Calu3 (cell line): ENCODE data around the gene CASP9. TPM values are rescaled to one million over a fixed set of nuclear protein-coding genes. Genes with fewer than 3 reads are reported as not detected.
"Not testable (repeated sequence)": the region's sequence is repeated elsewhere in the genome, so short reads cannot be mapped to it uniquely, and the experiment has no call there.

ENCODE experiments used
- BruUV-seq: library from RNA; stranded (reverse); fragments of 400-500 nt; replicated peaks from 2 replicates; lab custom pipeline; 2021; lab: Mats Ljungman, UMichigan
- CTCF ChIA-PET: fragments of 300-600 bp; sonication (Branson Sonifier 250); formaldehyde crosslinking; loops from one replicate; lab custom pipeline; 2022; ENCODE audit warnings: antibody characterized with exemption; lab: Charles Lee
- DNase-seq: peaks from one replicate; pipeline ENCODE4 v3.0.0; 2022
- H3K27ac Mint-ChIP-seq: one replicate; pipeline ENCODE4 v1.8.0; 2022; ENCODE audit warnings: mixed read lengths; ENCODE audit not compliant: unreplicated experiment
- H3K27me3 Mint-ChIP-seq: one replicate; pipeline ENCODE4 v1.8.0; 2022; ENCODE audit warnings: mixed read lengths; ENCODE audit not compliant: unreplicated experiment
- H3K36me3 Mint-ChIP-seq: one replicate; pipeline ENCODE4 v1.8.0; 2022; ENCODE audit warnings: mild to moderate bottlenecking, moderate library complexity, mixed read lengths; ENCODE audit not compliant: insufficient read depth, unreplicated experiment
- H3K4me1 Mint-ChIP-seq: one replicate; pipeline ENCODE4 v1.8.0; 2022; ENCODE audit warnings: mild to moderate bottlenecking, low read depth, mixed read lengths; ENCODE audit not compliant: unreplicated experiment
- H3K4me3 Mint-ChIP-seq: one replicate; pipeline ENCODE4 v1.8.0; 2022; ENCODE audit warnings: mild to moderate bottlenecking, low read depth, moderate library complexity, mixed read lengths; ENCODE audit not compliant: unreplicated experiment
- H3K9me3 Mint-ChIP-seq: one replicate; pipeline ENCODE4 v1.8.0; 2022; ENCODE audit warnings: low read depth, mixed read lengths; ENCODE audit not compliant: unreplicated experiment
- intact Hi-C: fragments of 100-400 bp; cut with micrococcal nuclease; formaldehyde crosslinking; loops from one replicate; pipeline ENCODE4 v1.10.0; 2022; ENCODE audit not compliant: unreplicated experiment
- total RNA-seq: library from RNA; stranded (reverse); gene quantifications from 2 replicates; pipeline ENCODE4 v1.2.3, GENCODE V29; 2022
- TF ChIP-seq, protein P1 (sequence below): fragments of 200-600 bp; IDR thresholded peaks from one replicate; pipeline ENCODE4 v1.8.0; 2022; ENCODE audit warnings: antibody characterized with exemption; ENCODE audit not compliant: unreplicated experiment

The CASP9 gene
- total RNA-seq, 1 experiment from 2014 or later = 8.4 TPM

DNA sequence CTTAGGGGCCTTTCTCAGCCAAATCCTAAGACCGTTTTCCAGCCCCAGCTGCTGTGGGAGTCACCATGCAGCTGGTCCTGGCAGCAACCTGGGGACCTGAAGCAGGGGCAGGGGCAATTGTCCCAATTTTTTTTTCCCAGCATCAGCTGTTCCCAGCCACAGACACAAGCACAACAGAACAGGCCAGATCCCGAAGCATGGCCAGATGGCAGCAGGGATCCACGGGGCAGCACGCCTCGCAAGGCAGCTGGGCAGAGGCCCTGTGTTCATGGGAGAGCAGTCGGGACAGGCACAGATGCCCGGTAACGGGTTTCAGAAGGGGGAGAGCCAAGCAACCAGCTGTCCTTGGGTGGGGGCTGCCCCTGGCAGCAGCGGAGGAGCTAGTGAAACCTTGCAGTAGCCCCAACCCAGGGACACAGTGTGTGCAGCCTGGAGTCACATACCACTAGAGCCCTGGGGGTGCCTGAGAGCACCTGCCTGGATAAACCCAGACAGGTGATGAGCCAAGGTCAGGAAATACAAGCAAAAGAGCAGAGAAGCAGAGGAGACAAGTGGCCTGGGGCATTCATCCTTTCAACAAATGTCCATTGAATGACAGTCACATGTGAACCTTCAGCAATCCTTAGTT, 54.1 kb downstream of the CASP9 start:
- H3K36me3 Mint-ChIP-seq, intact Hi-C loops, CTCF ChIA-PET, H3K9me3 Mint-ChIP-seq, DNase-seq, H3K27ac Mint-ChIP-seq, H3K4me3 Mint-ChIP-seq, H3K4me1 Mint-ChIP-seq, H3K27me3 Mint-ChIP-seq, BruUV-seq: not testable (repeated sequence)

DNA sequence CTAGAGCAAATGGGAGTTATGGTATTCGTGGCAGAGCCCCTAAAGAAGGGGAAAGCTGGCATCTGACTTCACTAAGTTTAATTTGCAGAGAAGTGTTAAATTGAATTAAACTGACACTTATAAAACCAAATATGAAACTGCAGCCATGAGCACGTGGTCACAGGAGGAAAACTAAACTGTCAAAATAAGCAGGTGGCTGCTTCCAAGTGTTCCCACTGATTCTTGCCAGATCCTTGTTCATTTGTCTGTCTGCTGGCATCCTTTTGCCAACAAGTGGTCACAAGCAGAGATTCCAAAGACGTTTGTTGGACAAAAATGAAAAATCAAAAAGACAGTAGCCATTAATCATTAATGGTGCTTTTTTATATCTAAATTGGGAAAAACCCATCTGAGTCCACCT, 54.7 kb downstream of the CASP9 start:
- intact Hi-C loops = no loop called here
- no TSS peak for BruUV-seq
- no peak for DNase-seq
- Mint-ChIP-seq H3K4me1 (no peaks in the 10 kb centered on the region), H3K9me3 (peaks cover 2% of the 10 kb centered on the region), H3K4me3 (no peak overlapping the region), H3K27ac (no peak overlapping the region), H3K27me3 (no peaks in the 10 kb centered on the region), H3K36me3 (no peaks in the 10 kb centered on the region)
- TF ChIP-seq, protein P1, sequence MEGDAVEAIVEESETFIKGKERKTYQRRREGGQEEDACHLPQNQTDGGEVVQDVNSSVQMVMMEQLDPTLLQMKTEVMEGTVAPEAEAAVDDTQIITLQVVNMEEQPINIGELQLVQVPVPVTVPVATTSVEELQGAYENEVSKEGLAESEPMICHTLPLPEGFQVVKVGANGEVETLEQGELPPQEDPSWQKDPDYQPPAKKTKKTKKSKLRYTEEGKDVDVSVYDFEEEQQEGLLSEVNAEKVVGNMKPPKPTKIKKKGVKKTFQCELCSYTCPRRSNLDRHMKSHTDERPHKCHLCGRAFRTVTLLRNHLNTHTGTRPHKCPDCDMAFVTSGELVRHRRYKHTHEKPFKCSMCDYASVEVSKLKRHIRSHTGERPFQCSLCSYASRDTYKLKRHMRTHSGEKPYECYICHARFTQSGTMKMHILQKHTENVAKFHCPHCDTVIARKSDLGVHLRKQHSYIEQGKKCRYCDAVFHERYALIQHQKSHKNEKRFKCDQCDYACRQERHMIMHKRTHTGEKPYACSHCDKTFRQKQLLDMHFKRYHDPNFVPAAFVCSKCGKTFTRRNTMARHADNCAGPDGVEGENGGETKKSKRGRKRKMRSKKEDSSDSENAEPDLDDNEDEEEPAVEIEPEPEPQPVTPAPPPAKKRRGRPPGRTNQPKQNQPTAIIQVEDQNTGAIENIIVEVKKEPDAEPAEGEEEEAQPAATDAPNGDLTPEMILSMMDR = no peak
- CTCF ChIA-PET = no interaction called here

DNA sequence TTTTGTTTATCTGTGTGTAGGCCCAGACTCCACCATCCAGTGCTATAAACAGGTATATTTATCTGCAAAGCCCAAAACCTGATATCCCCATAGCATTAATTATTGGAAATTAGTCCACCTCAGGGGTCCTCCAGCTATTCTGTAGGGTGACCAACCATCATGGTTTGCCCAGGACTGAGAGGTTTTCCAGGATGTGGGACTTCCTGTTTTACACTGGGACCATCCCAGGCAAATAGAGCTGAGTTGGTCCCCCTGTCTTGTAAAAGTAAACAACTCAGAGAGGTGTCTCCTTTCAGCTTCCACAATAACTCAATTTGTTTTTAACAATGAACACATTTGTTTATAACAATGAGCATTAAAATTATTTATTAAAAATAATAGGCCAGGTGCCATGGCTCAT, 55.9 kb downstream of the CASP9 start:
- BruUV-seq = no TSS peak
- H3K4me3 Mint-ChIP-seq = no peak overlapping the region
- no peaks in the 10 kb centered on the region for H3K36me3 Mint-ChIP-seq
- H3K27me3 Mint-ChIP-seq = no peaks in the 10 kb centered on the region
- intact Hi-C loops = no loop called here
- TF ChIP-seq, protein P1 = no peak
- H3K4me1 Mint-ChIP-seq = no peaks in the 10 kb centered on the region
- DNase-seq = no peak
- CTCF ChIA-PET = no interaction called here
- H3K9me3 Mint-ChIP-seq = peaks cover 2% of the 10 kb centered on the region
- no peak overlapping the region for H3K27ac Mint-ChIP-seq

DNA sequence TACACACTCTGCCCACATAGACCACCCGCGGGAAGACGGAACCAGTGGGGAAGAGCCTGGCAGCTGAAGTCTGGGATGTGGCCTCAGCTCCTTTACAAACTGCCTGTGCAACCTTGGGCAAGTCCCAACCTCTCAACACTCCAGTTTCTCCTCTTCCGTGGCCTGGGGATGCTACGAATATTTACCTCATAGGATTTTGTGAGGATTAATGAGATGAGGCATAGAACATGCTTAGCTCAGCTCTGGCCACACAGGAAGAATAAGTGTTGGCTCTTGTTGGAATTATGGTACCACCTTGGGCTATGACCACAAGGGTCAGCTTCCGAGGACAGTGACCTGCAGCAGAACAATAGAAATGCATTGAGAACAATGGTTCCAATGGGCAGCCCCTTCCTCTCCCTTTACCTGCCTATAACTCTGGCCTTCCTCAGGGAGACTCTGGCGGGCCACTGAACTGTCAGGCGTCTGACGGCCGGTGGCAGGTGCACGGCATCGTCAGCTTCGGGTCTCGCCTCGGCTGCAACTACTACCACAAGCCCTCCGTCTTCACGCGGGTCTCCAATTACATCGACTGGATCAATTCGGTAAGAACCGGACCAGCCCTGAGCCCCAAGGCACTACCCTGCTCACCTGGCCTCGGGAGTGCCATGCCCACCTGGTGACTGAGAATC, 56.9 kb downstream of the CASP9 start:
- H3K4me1 Mint-ChIP-seq, H3K27me3 Mint-ChIP-seq, H3K9me3 Mint-ChIP-seq, DNase-seq, H3K4me3 Mint-ChIP-seq, CTCF ChIA-PET, BruUV-seq, H3K36me3 Mint-ChIP-seq, intact Hi-C loops, H3K27ac Mint-ChIP-seq: not testable (repeated sequence)

DNA sequence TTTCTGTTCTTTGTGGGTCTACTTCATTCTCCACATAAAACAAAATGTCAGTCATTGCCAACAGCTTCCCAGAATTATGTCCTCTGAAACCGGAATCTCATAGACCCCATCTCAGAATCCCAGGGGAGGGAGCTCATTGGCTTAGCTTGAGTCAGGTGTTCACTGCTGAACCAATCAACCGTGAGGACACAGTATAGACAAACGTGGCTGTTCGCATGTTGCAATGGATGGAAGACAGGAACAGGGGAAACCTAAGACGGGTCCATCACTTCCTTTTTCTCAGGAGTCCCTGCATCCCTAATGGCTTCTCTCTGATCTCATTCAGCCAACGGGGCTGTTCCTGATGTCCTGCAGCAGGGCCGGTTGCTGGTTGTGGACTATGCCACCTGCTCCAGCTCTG, 58.3 kb downstream of the CASP9 start:
- TF ChIP-seq, protein P1 = no peak
- Mint-ChIP-seq H3K36me3 (no peaks in the 10 kb centered on the region), H3K9me3 (peaks cover 2% of the 10 kb centered on the region), H3K27me3 (no peaks in the 10 kb centered on the region), H3K27ac (no peak overlapping the region), H3K4me1 (no peaks in the 10 kb centered on the region), H3K4me3 (no peak overlapping the region)
- no TSS peak for BruUV-seq
- intact Hi-C loops = no loop called here
- CTCF ChIA-PET = no interaction called here
- no peak for DNase-seq

DNA sequence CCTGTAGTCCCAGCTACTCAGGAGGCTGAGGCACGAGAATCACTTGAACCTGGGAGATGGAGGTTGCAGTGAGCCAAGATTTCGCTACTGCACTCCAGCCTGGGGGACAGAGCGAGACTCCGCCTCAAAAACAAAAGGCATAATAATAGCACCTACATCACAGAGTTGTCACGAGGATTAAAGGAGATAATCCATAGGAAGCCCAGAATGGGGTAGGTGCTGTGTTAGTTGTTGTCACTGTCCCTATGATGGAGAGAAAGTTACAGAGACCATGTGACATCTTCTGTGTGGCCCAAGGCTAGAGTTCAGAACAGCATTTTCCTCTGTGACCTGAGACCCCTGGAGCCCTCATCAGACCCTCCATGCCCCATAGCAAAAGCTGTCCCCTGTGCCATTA, 60.1 kb downstream of the CASP9 start:
- H3K9me3 Mint-ChIP-seq, DNase-seq, H3K4me1 Mint-ChIP-seq, H3K36me3 Mint-ChIP-seq, H3K27me3 Mint-ChIP-seq, H3K4me3 Mint-ChIP-seq, H3K27ac Mint-ChIP-seq, CTCF ChIA-PET, intact Hi-C loops, BruUV-seq: not testable (repeated sequence)

DNA sequence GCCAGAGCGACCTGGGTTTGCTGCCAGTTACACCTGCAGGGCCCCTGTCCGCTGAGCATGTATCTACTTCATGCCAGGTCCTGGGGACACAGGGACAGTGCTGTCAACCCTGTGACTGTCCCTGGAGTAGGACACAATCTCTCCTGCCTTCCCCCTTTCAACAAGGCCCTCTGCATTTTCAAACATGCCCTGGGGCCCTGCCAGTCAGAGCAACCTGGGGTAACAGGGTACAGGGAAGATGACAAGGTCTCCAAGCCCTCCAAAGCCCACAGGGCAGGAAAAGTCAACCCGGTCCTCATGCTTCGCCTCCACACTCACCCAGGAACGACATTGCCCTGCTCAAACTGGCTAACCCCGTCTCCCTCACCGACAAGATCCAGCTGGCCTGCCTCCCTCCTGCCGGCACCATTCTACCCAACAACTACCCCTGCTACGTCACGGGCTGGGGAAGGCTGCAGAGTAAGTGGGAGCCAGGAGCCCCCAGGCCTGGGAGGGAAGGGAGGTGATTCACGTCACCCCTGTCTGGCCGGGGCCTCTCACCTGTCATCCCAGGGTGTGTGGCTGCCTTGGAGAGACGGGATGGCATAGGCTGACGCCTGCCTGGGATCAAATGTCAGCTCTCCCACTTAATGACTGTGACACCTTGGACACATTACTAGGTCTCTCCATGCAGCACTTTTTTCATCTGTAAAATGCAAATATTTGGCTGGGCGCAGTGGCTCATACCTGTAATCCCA, 60.8 kb downstream of the CASP9 start:
- H3K4me3 Mint-ChIP-seq, H3K36me3 Mint-ChIP-seq, DNase-seq, H3K27me3 Mint-ChIP-seq, CTCF ChIA-PET, H3K27ac Mint-ChIP-seq, H3K9me3 Mint-ChIP-seq, BruUV-seq, H3K4me1 Mint-ChIP-seq, intact Hi-C loops: not testable (repeated sequence)
